NB4 (cell line): ENCODE results near the gene AGT.
"Not testable (repeated sequence)": the region's sequence is repeated elsewhere in the genome, so short reads cannot be mapped to it uniquely, and the experiment has no call there.

Experiments used
- MYC ChIP-seq: IDR thresholded peaks from 2 replicates; pipeline ENCODE4 v1.6.1; 2011; ENCODE audit warnings: low read depth, low read length
- POLR2A ChIP-seq: IDR thresholded peaks from 2 replicates; pipeline ENCODE4 v1.6.1; 2011; ENCODE audit warnings: mild to moderate bottlenecking; ENCODE audit not compliant: insufficient read length; ENCODE audit errors: extremely low read depth
- TF ChIP-seq, protein P1 (sequence below): IDR thresholded peaks from one replicate; pipeline ENCODE4 v1.5.1; 2012; ENCODE audit warnings: low read depth, low read length
- TF ChIP-seq, protein P2 (sequence below): IDR thresholded peaks from 2 replicates; pipeline ENCODE4 v1.6.1; 2011; ENCODE audit warnings: low read depth, low read length

DNA sequence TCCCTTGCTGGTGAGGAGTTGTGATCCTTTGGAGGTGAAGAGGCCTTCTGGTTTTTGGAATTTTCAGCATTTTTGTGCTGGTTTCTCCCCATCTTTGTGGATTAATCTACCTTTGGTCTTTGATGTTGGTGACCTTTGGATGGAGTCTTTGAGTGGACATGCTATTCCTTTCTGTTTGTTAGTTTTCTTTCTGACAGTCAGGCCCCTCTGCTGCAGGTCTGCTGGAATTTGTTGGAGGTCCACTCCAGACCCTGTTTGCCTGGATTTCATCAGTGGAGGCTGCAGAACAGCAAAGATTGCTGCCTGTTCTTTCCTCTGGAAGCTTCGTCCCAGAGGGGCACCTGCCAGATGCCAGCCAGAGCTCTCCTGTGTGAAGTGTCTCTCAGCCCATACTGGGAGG lies 55.8 kb downstream of the AGT start:
- TF ChIP-seq, protein P1, sequence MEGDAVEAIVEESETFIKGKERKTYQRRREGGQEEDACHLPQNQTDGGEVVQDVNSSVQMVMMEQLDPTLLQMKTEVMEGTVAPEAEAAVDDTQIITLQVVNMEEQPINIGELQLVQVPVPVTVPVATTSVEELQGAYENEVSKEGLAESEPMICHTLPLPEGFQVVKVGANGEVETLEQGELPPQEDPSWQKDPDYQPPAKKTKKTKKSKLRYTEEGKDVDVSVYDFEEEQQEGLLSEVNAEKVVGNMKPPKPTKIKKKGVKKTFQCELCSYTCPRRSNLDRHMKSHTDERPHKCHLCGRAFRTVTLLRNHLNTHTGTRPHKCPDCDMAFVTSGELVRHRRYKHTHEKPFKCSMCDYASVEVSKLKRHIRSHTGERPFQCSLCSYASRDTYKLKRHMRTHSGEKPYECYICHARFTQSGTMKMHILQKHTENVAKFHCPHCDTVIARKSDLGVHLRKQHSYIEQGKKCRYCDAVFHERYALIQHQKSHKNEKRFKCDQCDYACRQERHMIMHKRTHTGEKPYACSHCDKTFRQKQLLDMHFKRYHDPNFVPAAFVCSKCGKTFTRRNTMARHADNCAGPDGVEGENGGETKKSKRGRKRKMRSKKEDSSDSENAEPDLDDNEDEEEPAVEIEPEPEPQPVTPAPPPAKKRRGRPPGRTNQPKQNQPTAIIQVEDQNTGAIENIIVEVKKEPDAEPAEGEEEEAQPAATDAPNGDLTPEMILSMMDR = not testable (repeated sequence)
- TF ChIP-seq, protein P2, sequence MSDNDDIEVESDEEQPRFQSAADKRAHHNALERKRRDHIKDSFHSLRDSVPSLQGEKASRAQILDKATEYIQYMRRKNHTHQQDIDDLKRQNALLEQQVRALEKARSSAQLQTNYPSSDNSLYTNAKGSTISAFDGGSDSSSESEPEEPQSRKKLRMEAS = not testable (repeated sequence)
- TF ChIP-seq MYC, POLR2A: not testable (repeated sequence)
